ENCODE results near the gene TMEM253. TPM values are rescaled to one million over a fixed set of nuclear protein-coding genes. Genes with fewer than 3 reads are reported as not detected.

The TMEM253 gene
- total RNA-seq, 1 experiment from 2014 or later = 0.59 TPM

- ChIA-PET POLR2A (interaction anchor here (1.5 kb wide), 1 partner anchor 76 kb away, joined by 4 read pairs; no protein-coding TSS in a partner anchor), CTCF (interaction anchor here (0.6 to 3.1 kb wide), 6 partner anchors 14 to 75 kb away, joined by 3 to 21 read pairs (median 10); partner anchors contain the start of gene ARHGEF40), RAD21 (ENCODE audit: low non-redundant PET in 1 of 2, low total read pairs in 2 of 2, uncharacterized antibody in 2 of 2, unreplicated experiment in 2 of 2) (interaction anchor here (0.5 to 0.7 kb wide), 2 partner anchors 19 to 23 kb away, joined by 3 read pairs; no protein-coding TSS in a partner anchor)
- H2AFZ ChIP-seq (ENCODE audit: low read depth, low read length, poor library complexity, severe bottlenecking) = no peak overlapping the region
- no peaks in the 10 kb centered on the region for H3K9me3 ChIP-seq (ENCODE audit: control insufficient read depth in 1 of 2, insufficient read depth in 1 of 2, low read depth in 1 of 2, low read length in 2 of 2)
- H3K27me3 ChIP-seq (ENCODE audit: insufficient read depth, low read length) = no peaks in the 10 kb centered on the region
- H3K79me2 ChIP-seq (ENCODE audit: insufficient read depth, low read length) = no peaks in the 10 kb centered on the region
- no peak for DNase-seq (ENCODE audit: low read depth, low spot score)
- ATAC-seq = peak; percentile 44; the same call in 1 of the 2 replicates
- peaks cover 0 to 12% of the 10 kb centered on the region in 2 experiments; a peak in 3 of 4 replicates for H3K4me1 ChIP-seq (ENCODE audit: control insufficient read depth in 1 of 2, insufficient read depth in 2 of 2, low read length in 2 of 2)
- TF ChIP-seq RAD21 (IDR thresholded peaks at IDR 0.05; ENCODE audit: low read depth) (no peak), EGR1 (IDR thresholded peaks at IDR 0.05; ENCODE audit: low read depth) (no peak), MAX (IDR thresholded peaks at IDR 0.05) (no peak), ZNF274 (IDR thresholded peaks at IDR 0.05; ENCODE audit: low read depth, low read length) (no peak), CEBPB (IDR thresholded peaks at IDR 0.05; ENCODE audit: low read depth) (no peak), CTCF (IDR thresholded peaks at IDR 0.05 in 2 of 3, conservative IDR thresholded peaks at IDR 0.05 in 1 of 3; ENCODE audit: borderline replicate concordance in 1 of 3, insufficient read depth in 1 of 3, low read depth in 2 of 3, low read length in 2 of 3) (peak; percentile 27 to 68 (median 65); a peak in 5 of 6 replicates)
- no peaks in the 10 kb centered on the region; a peak in 2 of 4 replicates for H3K36me3 ChIP-seq (ENCODE audit: control insufficient read depth in 1 of 2, insufficient read depth in 2 of 2, low read length in 2 of 2)
- no peak overlapping the region for H3K4me3 ChIP-seq (replicated peaks in 1 of 2; ENCODE audit: low read depth in 1 of 2, low read length in 2 of 2)
- intact Hi-C loops (cut with micrococcal nuclease) = no loop called here
- H3K9me2 ChIP-seq (ENCODE audit: insufficient read depth) = no peaks in the 10 kb centered on the region
- no TSS peak for BruUV-seq (replicated peaks)
- H3K4me2 ChIP-seq (ENCODE audit: low read length) = no peak overlapping the region
- no peaks in the 10 kb centered on the region for H4K20me1 ChIP-seq (ENCODE audit: insufficient read depth)
- no peak overlapping the region for H3K9ac ChIP-seq (ENCODE audit: low read length)
- no peak overlapping the region for H3K27ac ChIP-seq (ENCODE audit: low read depth, low read length)
These were observed 10.5 kb upstream of the TMEM253 start for GRCh38 chr14:21090194-21090939.
